ENCODE results near the gene RPS2. TPM values are rescaled to one million over a fixed set of nuclear protein-coding genes. Genes with fewer than 3 reads are reported as not detected.

The RPS2 gene
- total RNA-seq, 1 experiment from 2014 or later, result 4,395 TPM

- TF ChIP-seq, protein P1, sequence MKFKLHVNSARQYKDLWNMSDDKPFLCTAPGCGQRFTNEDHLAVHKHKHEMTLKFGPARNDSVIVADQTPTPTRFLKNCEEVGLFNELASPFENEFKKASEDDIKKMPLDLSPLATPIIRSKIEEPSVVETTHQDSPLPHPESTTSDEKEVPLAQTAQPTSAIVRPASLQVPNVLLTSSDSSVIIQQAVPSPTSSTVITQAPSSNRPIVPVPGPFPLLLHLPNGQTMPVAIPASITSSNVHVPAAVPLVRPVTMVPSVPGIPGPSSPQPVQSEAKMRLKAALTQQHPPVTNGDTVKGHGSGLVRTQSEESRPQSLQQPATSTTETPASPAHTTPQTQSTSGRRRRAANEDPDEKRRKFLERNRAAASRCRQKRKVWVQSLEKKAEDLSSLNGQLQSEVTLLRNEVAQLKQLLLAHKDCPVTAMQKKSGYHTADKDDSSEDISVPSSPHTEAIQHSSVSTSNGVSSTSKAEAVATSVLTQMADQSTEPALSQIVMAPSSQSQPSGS (CRISPR knock-in tag; IDR thresholded peaks at IDR 0.05; ENCODE audit: borderline replicate concordance, low read depth), result no peak
- TF ChIP-seq NR2C2 (CRISPR knock-in tag; IDR thresholded peaks at IDR 0.05) (no peak), CREB1 (CRISPR knock-in tag; IDR thresholded peaks at IDR 0.05) (no peak), CBFB (CRISPR knock-in tag; IDR thresholded peaks at IDR 0.05; ENCODE audit: low read depth) (no peak), KAT7 (CRISPR knock-in tag; IDR thresholded peaks at IDR 0.05; ENCODE audit: borderline replicate concordance) (no peak; the same call in 1 of the 2 replicates), PREB (CRISPR knock-in tag; IDR thresholded peaks at IDR 0.05; ENCODE audit: borderline replicate concordance) (no peak), EMX1 (CRISPR knock-in tag; IDR thresholded peaks at IDR 0.05) (no peak), ATF1 (CRISPR knock-in tag; IDR thresholded peaks at IDR 0.05) (no peak)
- TF ChIP-seq, protein P2, sequence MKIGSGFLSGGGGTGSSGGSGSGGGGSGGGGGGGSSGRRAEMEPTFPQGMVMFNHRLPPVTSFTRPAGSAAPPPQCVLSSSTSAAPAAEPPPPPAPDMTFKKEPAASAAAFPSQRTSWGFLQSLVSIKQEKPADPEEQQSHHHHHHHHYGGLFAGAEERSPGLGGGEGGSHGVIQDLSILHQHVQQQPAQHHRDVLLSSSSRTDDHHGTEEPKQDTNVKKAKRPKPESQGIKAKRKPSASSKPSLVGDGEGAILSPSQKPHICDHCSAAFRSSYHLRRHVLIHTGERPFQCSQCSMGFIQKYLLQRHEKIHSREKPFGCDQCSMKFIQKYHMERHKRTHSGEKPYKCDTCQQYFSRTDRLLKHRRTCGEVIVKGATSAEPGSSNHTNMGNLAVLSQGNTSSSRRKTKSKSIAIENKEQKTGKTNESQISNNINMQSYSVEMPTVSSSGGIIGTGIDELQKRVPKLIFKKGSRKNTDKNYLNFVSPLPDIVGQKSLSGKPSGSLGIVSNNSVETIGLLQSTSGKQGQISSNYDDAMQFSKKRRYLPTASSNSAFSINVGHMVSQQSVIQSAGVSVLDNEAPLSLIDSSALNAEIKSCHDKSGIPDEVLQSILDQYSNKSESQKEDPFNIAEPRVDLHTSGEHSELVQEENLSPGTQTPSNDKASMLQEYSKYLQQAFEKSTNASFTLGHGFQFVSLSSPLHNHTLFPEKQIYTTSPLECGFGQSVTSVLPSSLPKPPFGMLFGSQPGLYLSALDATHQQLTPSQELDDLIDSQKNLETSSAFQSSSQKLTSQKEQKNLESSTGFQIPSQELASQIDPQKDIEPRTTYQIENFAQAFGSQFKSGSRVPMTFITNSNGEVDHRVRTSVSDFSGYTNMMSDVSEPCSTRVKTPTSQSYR (CRISPR knock-in tag; IDR thresholded peaks at IDR 0.05), result no peak
Observed at GRCh38 chr16:1972490-1972877, 7.9 kb upstream of the RPS2 start (continued).

DNA sequence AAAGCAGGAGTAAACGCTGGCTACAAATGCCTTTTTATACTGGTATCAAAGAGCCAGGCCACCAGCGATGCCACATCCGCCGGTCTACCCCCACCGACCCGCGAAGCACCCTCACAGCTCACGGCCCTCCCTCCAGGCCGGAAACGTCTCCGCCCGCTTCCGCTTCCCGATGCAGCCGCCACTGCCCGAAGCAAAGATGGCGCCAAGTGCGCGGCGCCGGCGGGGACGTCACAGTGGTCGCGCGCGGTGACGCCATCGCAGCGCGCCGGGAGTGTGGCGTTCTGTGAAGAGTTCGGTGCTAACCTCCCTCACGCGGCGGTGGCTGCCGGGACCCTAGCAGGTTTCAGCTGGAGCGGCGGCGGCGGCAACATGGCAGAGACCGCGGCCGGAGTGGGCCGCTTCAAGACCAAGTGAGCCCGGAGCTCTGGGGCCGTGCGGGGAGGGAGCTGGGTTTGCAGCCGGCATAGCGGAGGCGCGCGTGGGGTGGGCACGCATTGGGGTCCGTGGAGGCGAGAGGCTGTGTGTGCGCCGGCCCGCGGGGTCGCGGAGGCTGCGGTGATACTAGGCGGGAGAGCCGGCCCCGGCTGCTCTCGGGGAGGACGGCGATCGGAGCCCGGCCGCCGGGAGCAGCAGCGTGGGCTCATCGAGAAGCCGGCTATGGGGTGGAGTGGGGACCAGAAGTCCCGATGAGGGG, 7.3 kb upstream of the RPS2 start, which contains the start of gene TBL3:
Gene TBL3, plus strand, starts transcription at position 258 of the 694 bp plus-strand sequence. Its CDS starts 112 bp downstream, at position 370.
- CTCF ChIA-PET, result interaction anchor here (0.5 to 1.4 kb wide), 10 partner anchors 26 to 1191 kb away, joined by 3 to 9 read pairs (median 3); partner anchors contain the start of gene PGP
- H3K4me3 Mint-ChIP-seq, result peak within 1 kb of the TSS; percentile 98
- ATAC-seq (peak; percentile 88), DNase-seq (ENCODE audit: low spot score) (peak; percentile 92)
- H3K27me3 Mint-ChIP-seq (ENCODE audit: low read depth), result no peaks in the 10 kb centered on the region
- H3K36me3 Mint-ChIP-seq, result peaks cover 10% of the 10 kb centered on the region
- no peaks in the 10 kb centered on the region for H3K9me3 Mint-ChIP-seq
- peak within 1 kb of the TSS; percentile 99 for H3K27ac Mint-ChIP-seq
- H3K4me1 Mint-ChIP-seq, result peaks cover 15% of the 10 kb centered on the region
- POLR2A ChIA-PET, result interaction anchor here (0.9 to 2.6 kb wide), 6 partner anchors 11 to 189 kb away, joined by 3 to 10 read pairs (median 3); partner anchors contain the start of genes NUBP2, SPSB3, TRAF7 and TSC2
- TF ChIP-seq SOX15 (CRISPR knock-in tag; IDR thresholded peaks at IDR 0.05), result no peak
- TF ChIP-seq RELA (CRISPR knock-in tag; IDR thresholded peaks at IDR 0.05; ENCODE audit: borderline replicate concordance), result no peak
- TF ChIP-seq, protein P3, sequence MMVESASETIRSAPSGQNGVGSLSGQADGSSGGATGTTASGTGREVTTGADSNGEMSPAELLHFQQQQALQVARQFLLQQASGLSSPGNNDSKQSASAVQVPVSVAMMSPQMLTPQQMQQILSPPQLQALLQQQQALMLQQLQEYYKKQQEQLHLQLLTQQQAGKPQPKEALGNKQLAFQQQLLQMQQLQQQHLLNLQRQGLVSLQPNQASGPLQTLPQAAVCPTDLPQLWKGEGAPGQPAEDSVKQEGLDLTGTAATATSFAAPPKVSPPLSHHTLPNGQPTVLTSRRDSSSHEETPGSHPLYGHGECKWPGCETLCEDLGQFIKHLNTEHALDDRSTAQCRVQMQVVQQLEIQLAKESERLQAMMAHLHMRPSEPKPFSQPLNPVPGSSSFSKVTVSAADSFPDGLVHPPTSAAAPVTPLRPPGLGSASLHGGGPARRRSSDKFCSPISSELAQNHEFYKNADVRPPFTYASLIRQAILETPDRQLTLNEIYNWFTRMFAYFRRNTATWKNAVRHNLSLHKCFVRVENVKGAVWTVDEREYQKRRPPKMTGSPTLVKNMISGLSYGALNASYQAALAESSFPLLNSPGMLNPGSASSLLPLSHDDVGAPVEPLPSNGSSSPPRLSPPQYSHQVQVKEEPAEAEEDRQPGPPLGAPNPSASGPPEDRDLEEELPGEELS (CRISPR knock-in tag; IDR thresholded peaks at IDR 0.05), result peak; percentile 90; the same call in 1 of the 2 replicates
- TF ChIP-seq, protein P4, sequence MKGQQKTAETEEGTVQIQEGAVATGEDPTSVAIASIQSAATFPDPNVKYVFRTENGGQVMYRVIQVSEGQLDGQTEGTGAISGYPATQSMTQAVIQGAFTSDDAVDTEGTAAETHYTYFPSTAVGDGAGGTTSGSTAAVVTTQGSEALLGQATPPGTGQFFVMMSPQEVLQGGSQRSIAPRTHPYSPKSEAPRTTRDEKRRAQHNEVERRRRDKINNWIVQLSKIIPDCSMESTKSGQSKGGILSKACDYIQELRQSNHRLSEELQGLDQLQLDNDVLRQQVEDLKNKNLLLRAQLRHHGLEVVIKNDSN (CRISPR knock-in tag; IDR thresholded peaks at IDR 0.05), result 0 out of 2 replicates have a peak, but pooled peaks have one; percentile 50
- no peak for TF ChIP-seq ZNF219 (CRISPR knock-in tag; IDR thresholded peaks at IDR 0.05; ENCODE audit: borderline replicate concordance)
- TF ChIP-seq ATF1 (CRISPR knock-in tag; IDR thresholded peaks at IDR 0.05), result peak; percentile 100; the same call in 1 of the 2 replicates
- TF ChIP-seq IRF2 (CRISPR knock-in tag; IDR thresholded peaks at IDR 0.05; ENCODE audit: borderline replicate concordance, low read depth), result no peak
- peak; percentile 99 for TF ChIP-seq SP1 (CRISPR knock-in tag; conservative IDR thresholded peaks at IDR 0.05)
- TF ChIP-seq, protein P5, sequence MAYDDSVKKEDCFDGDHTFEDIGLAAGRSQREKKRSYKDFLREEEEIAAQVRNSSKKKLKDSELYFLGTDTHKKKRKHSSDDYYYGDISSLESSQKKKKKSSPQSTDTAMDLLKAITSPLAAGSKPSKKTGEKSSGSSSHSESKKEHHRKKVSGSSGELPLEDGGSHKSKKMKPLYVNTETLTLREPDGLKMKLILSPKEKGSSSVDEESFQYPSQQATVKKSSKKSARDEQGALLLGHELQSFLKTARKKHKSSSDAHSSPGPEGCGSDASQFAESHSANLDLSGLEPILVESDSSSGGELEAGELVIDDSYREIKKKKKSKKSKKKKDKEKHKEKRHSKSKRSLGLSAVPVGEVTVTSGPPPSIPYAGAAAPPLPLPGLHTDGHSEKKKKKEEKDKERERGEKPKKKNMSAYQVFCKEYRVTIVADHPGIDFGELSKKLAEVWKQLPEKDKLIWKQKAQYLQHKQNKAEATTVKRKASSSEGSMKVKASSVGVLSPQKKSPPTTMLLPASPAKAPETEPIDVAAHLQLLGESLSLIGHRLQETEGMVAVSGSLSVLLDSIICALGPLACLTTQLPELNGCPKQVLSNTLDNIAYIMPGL (CRISPR knock-in tag; IDR thresholded peaks at IDR 0.05), result peak; percentile 92
- TF ChIP-seq ZNF317 (CRISPR knock-in tag; IDR thresholded peaks at IDR 0.05; ENCODE audit: borderline replicate concordance, low read depth), result no peak
- TF ChIP-seq, protein P6, sequence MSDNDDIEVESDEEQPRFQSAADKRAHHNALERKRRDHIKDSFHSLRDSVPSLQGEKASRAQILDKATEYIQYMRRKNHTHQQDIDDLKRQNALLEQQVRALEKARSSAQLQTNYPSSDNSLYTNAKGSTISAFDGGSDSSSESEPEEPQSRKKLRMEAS (CRISPR knock-in tag; IDR thresholded peaks at IDR 0.05), result peak; percentile 93
- peak; percentile 82; the same call in 1 of the 2 replicates for TF ChIP-seq GABPB1 (CRISPR knock-in tag; IDR thresholded peaks at IDR 0.05)
- TF ChIP-seq NR3C1 (CRISPR knock-in tag; conservative IDR thresholded peaks at IDR 0.05; ENCODE audit: low read depth), result no peak
- TF ChIP-seq, protein P7, sequence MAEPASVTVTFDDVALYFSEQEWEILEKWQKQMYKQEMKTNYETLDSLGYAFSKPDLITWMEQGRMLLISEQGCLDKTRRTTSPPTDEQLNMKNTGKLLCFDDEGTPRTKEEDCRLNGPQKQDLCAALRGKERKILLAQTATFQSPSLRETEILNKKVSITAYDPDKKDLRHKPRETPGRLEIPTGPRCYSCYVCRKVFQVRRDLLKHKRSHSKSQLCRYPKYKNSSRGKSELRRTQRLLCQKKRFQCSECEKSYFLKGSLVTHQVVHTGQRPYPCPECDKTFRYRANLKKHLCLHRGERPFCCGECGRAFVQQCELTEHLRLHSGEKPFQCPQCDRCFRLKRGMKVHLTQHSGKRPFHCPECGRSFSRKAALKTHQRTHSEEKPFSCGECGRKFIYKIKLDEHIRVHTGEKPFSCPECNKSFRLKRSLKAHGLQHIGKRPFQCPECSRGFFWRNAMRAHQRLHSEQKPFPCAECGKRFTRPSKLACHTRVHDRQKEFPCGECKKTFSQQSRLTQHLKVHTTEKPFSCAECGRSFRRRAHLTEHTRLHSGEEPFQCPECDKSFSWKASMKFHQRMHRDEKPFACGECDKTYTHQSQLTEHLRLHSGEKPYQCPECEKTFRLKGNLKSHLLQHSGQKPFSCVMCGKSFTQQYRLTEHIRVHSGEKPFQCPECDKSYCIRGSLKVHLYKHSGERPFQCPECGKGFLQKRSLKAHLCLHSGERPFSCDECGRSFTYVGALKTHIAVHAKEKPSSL (CRISPR knock-in tag; conservative IDR thresholded peaks at IDR 0.05), result no peak
